Kidney epithelial cell (primary cell): ENCODE results near the gene HYPK. TPM values are rescaled to one million over a fixed set of nuclear protein-coding genes. Genes with fewer than 3 reads are reported as not detected.
A peak's percentile ranks its signal among the peaks of the same experiment; 100 is the strongest.

Experiments used
- DNase-seq: peaks from one replicate; pipeline ENCODE4 v3.0.0-alpha.2; 2010; ENCODE audit warnings: low read depth
- H3K27me3 ChIP-seq: 2 replicates; pipeline ENCODE4 v1.6.0; 2011; ENCODE audit warnings: low read length; ENCODE audit not compliant: control insufficient read depth, insufficient read depth
- H3K36me3 ChIP-seq: 2 replicates; pipeline ENCODE4 v1.5.1; 2011; ENCODE audit warnings: low read length; ENCODE audit not compliant: control insufficient read depth, insufficient read depth
- H3K4me3 ChIP-seq: 2 replicates; pipeline ENCODE4 v1.5.1; 2011; ENCODE audit warnings: low read depth, mild to moderate bottlenecking, control low read depth, low read length
- total RNA-seq: library from RNA; depleted of rRNA; stranded (reverse); fragments of >200 nt; gene quantifications from 2 replicates; pipeline ENCODE4 v1.2.3, GENCODE V29; 2015
- TF ChIP-seq, protein P1 (sequence below): IDR thresholded peaks from 2 replicates; pipeline ENCODE4 v1.5.1; 2011; ENCODE audit warnings: mild to moderate bottlenecking, moderate library complexity, low read length, control low read depth, inconsistent platforms; ENCODE audit not compliant: insufficient read depth, poor library complexity, severe bottlenecking

The HYPK gene
- total RNA-seq, 1 donor from 2014 or later = 8.1 TPM

DNA sequence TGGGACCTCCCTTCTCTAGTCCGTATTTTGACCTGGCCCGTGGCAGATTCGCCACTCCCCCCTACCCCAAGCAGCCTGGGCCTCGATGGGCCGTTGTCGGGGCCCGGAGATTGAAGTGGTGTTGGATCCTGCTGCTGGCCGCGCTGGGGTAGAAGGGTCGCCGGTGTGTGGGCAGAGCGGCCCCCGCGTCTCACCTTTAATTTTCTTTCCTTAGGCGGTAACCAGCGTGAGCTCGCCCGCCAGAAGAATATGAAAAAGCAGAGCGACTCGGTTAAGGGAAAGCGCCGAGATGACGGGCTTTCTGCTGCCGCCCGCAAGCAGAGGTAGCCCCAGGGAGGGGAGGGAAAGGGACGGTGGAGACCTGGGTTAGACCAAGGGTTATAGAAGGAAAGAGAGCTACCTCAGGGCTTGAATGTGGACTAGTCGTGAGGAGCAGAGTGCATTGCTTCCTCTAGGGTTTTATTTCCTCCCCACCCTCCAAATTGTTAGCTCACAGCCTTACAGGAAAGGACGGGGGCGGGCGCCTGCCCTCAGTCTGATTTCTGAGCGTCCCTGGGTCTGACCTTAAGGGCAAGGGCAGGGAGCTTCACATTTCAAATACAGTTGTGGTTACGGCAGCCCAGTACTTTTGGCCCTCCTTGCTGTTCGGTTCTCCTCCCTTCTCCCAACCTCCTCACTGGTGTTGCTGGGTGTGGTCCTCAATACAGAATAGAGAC is 7.5 kb upstream of the HYPK start:
- TF ChIP-seq, protein P1, sequence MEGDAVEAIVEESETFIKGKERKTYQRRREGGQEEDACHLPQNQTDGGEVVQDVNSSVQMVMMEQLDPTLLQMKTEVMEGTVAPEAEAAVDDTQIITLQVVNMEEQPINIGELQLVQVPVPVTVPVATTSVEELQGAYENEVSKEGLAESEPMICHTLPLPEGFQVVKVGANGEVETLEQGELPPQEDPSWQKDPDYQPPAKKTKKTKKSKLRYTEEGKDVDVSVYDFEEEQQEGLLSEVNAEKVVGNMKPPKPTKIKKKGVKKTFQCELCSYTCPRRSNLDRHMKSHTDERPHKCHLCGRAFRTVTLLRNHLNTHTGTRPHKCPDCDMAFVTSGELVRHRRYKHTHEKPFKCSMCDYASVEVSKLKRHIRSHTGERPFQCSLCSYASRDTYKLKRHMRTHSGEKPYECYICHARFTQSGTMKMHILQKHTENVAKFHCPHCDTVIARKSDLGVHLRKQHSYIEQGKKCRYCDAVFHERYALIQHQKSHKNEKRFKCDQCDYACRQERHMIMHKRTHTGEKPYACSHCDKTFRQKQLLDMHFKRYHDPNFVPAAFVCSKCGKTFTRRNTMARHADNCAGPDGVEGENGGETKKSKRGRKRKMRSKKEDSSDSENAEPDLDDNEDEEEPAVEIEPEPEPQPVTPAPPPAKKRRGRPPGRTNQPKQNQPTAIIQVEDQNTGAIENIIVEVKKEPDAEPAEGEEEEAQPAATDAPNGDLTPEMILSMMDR = no peak
- DNase-seq = no peak

DNA sequence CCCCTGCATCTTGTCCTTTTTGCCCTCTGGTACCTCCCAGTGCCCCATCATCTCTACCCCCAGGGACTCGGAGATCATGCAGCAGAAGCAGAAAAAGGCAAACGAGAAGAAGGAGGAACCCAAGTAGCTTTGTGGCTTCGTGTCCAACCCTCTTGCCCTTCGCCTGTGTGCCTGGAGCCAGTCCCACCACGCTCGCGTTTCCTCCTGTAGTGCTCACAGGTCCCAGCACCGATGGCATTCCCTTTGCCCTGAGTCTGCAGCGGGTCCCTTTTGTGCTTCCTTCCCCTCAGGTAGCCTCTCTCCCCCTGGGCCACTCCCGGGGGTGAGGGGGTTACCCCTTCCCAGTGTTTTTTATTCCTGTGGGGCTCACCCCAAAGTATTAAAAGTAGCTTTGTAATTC is 6.8 kb upstream of the HYPK start:
- peaks cover 8% of the 10 kb centered on the region for H3K36me3 ChIP-seq
- TF ChIP-seq, protein P1 = no peak
- DNase-seq = no peak
- H3K4me3 ChIP-seq = peak overlapping the region; percentile 92
- no peaks in the 10 kb centered on the region for H3K27me3 ChIP-seq

More for the DNA sequence above, 7.5 kb upstream of the HYPK start:
- no peaks in the 10 kb centered on the region for H3K27me3 ChIP-seq
- peak overlapping the region; percentile 92 for H3K4me3 ChIP-seq
- H3K36me3 ChIP-seq = peaks cover 8% of the 10 kb centered on the region

DNA sequence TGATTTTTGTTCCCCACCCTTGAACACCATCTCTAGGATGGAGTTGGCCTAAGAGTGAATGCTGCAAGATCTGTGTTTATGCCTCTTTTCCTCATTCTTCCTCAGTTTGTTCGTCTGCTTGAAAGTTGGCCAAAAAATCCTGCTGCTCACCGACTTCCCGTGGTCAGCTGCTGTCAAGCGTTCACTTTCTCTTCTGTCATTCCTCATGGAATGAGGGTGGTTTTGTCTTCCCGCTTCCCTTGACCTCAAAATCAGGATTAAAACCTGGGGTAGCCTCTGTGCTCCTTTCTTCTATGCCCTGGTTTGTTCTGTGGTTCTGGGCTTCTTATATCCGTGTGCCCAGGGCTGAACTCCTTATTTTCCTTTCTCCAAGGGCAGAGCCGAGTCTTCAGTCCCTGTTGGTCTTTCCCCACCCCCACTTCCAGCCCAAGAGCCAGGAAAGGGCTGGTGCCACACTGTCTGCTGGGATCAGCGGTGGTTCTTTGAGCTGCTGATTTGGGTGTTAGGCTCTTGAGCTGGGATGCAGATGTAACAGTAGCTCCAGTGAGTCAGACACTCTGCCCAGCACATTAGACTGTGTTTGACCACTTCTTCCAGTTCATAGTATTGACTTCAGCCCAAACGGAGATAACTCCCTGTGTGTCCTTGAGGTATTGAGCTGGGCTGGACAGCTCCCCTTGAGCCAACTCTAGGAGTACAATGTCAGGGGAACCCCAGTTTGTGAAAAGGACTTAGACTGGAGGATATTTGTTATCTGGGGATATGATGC is 5.9 kb upstream of the HYPK start:
- Histone ChIP-seq H3K27me3 (no peaks in the 10 kb centered on the region), H3K4me3 (no peak overlapping the region), H3K36me3 (peaks cover 8% of the 10 kb centered on the region)
- DNase-seq = no peak
- TF ChIP-seq, protein P1 = no peak

DNA sequence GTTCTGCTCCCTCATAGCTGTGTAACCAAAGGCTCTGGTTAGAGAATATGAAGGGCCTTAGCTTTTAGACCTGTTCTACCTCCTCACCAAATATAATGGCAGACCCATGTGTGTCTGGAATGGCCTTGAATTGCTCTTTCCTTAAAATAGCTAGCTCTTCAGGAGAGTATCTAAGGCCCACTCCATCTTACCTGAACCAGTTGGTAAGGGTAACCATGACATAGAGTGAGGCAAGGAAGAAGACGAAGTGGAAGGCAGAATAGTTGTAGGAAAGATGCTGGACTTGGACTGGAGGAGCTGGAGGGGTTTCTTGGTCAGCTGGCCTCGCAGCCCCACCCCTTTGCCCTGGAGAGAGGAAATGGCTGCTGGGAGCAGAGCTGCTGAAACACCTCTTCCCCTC is 5.2 kb upstream of the HYPK start:
- Histone ChIP-seq H3K4me3 (no peak overlapping the region), H3K27me3 (no peaks in the 10 kb centered on the region), H3K36me3 (peaks cover 10% of the 10 kb centered on the region)
- TF ChIP-seq, protein P1 = no peak
- no peak for DNase-seq

DNA sequence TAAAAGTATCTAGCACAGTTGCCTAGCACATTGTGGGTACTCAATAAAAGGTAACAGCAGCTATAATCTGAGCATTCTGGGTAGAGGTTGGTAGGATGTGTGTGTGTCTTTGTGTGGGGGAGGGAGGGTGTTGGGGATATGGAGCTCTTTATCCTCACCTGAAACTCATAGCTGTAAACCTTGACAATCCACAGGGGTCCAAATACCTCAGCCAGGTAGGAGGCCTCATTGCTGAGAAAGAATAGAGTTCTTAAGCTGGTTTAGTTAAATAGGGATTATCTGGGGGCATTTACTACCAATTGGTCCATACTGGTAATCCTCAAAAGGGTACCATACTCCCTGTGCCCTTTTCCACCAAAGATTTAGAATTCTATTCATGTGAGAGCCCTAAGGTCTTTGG is 4.4 kb upstream of the HYPK start:
- Histone ChIP-seq H3K4me3 (no peak overlapping the region), H3K36me3 (peaks cover 10% of the 10 kb centered on the region), H3K27me3 (no peaks in the 10 kb centered on the region)
- DNase-seq = no peak
- TF ChIP-seq, protein P1 = no peak
